Brain microvascular endothelial cell (primary cell): ENCODE measurements around the gene PLA1A.

ENCODE experiments used
- DNase-seq: peaks from one replicate; pipeline ENCODE4 v3.0.0-alpha.2; 2020
- H3K27ac ChIP-seq: fragments of 250-450 bp; sonication (Bioruptor Pico); 2 replicates; pipeline ENCODE4 v1.5.1; 2020; ENCODE audit warnings: mild to moderate bottlenecking, moderate library complexity
- H3K27me3 ChIP-seq: fragments of 250-450 bp; sonication (Bioruptor Pico); replicated peaks from 2 replicates; pipeline ENCODE4 v1.5.1; 2020; ENCODE audit warnings: mild to moderate bottlenecking
- H3K36me3 ChIP-seq: fragments of 250-450 bp; sonication (Bioruptor Pico); replicated peaks from 2 replicates; pipeline ENCODE4 v1.5.1; 2020; ENCODE audit warnings: mild to moderate bottlenecking
- H3K4me3 ChIP-seq: 2 replicates; pipeline ENCODE4 v1.5.1; 2011; ENCODE audit warnings: low read depth, mild to moderate bottlenecking, control low read depth, low read length, moderate library complexity
- CTCF ChIP-seq: IDR thresholded peaks from 2 replicates; pipeline ENCODE4 v1.5.1; 2011; ENCODE audit warnings: low read depth, mild to moderate bottlenecking, moderate library complexity, low read length, control low read depth, inconsistent platforms; ENCODE audit errors: missing control alignments
- in situ Hi-C: cut with HindIII; loops from 2 replicates; pipeline ENCODE4 v1.10.0; 2017; ENCODE audit warnings: low sequenced_read_pairs, low pct_ligation_motif_present

PLA1A gene

GRCh38 chr3:119602676-119603075 lies 5.0 kb downstream of the PLA1A start:
- no peaks in the 10 kb centered on the region for H3K36me3 ChIP-seq
- no peaks in the 10 kb centered on the region for H3K27me3 ChIP-seq
- DNase-seq, result no peak
- no peak overlapping the region for H3K27ac ChIP-seq
- H3K4me3 ChIP-seq, result no peak overlapping the region
- TF ChIP-seq CTCF, result no peak
- in situ Hi-C loops, result no loop called here

- Histone ChIP-seq H3K4me3 (no peak overlapping the region), H3K36me3 (no peaks in the 10 kb centered on the region), H3K27me3 (no peaks in the 10 kb centered on the region), H3K27ac (no peak overlapping the region)
- TF ChIP-seq CTCF, result no peak
- in situ Hi-C loops, result no loop called here
- DNase-seq, result peak; percentile 53
Measured at GRCh38 chr3:119604878-119605277, 7.2 kb downstream of the PLA1A start.

- in situ Hi-C loops, result no loop called here
- Histone ChIP-seq H3K27ac (no peak overlapping the region), H3K36me3 (no peaks in the 10 kb centered on the region), H3K4me3 (no peak overlapping the region), H3K27me3 (no peaks in the 10 kb centered on the region)
- TF ChIP-seq CTCF, result no peak
- DNase-seq, result no peak
Measured at GRCh38 chr3:119608405-119609000, 10.8 kb downstream of the PLA1A start.

GRCh38 chr3:119609301-119609700 lies 11.6 kb downstream of the PLA1A start:
- Histone ChIP-seq H3K36me3 (no peaks in the 10 kb centered on the region), H3K27ac (no peak overlapping the region), H3K27me3 (no peaks in the 10 kb centered on the region), H3K4me3 (no peak overlapping the region)
- no peak for TF ChIP-seq CTCF
- DNase-seq, result no peak
- in situ Hi-C loops, result no loop called here

GRCh38 chr3:119611664-119612063 lies 14.0 kb downstream of the PLA1A start:
- Histone ChIP-seq H3K4me3 (no peak overlapping the region), H3K27me3 (no peaks in the 10 kb centered on the region), H3K36me3 (no peaks in the 10 kb centered on the region), H3K27ac (no peak overlapping the region)
- DNase-seq, result no peak
- TF ChIP-seq CTCF, result no peak
- in situ Hi-C loops, result no loop called here

GRCh38 chr3:119613201-119613600 lies 15.5 kb downstream of the PLA1A start:
- in situ Hi-C loops, result no loop called here
- DNase-seq, result no peak
- Histone ChIP-seq H3K27ac (no peak overlapping the region), H3K4me3 (no peak overlapping the region), H3K27me3 (no peaks in the 10 kb centered on the region), H3K36me3 (no peaks in the 10 kb centered on the region)
- TF ChIP-seq CTCF, result no peak
